HepG2 (cell line): ENCODE data around the gene TRAPPC4. TPM values are rescaled to one million over a fixed set of nuclear protein-coding genes. Genes with fewer than 3 reads are reported as not detected.
A peak's percentile ranks its signal among the peaks of the same experiment; 100 is the strongest.

Experiments
- FOXA3 ChIP-seq: IDR thresholded peaks from 2 replicates; pipeline ENCODE4 v1.6.1; 2016; ENCODE audit warnings: missing genetic modification reagents, missing compliant biosample characterization
- HDAC2 ChIP-seq: sonication (generic); formaldehyde crosslinking; IDR thresholded peaks from 2 replicates; pipeline ENCODE4 v1.4.0; 2020; ENCODE audit warnings: missing genetic modification reagents
- MBNL3 ChIP-seq: fragments of 250-450 bp; sonication (Bioruptor Pico); conservative IDR thresholded peaks from 2 replicates; pipeline ENCODE4 v1.8.0; 2022; ENCODE audit warnings: mild to moderate bottlenecking, inconsistent platforms
- MLLT10 ChIP-seq: sonication (generic); formaldehyde crosslinking; IDR thresholded peaks from 2 replicates; pipeline ENCODE4 v1.4.0; 2020; ENCODE audit warnings: missing genetic modification reagents
- SAP130 ChIP-seq: IDR thresholded peaks from 2 replicates; pipeline ENCODE4 v1.6.1; 2016; ENCODE audit warnings: low read depth
- TCF7 ChIP-seq: sonication (generic); IDR thresholded peaks from 2 replicates; pipeline ENCODE4 v1.6.1; 2016; ENCODE audit warnings: antibody characterized with exemption, low read depth
- THYN1 ChIP-seq: sonication (generic); formaldehyde crosslinking; IDR thresholded peaks from 2 replicates; pipeline ENCODE4 v1.8.1; 2023; ENCODE audit warnings: low read depth, mild to moderate bottlenecking, moderate library complexity, missing genetic modification reagents, borderline replicate concordance
- WIZ ChIP-seq: sonication (generic); formaldehyde crosslinking; IDR thresholded peaks from 2 replicates; pipeline ENCODE4 v1.5.1; 2020; ENCODE audit warnings: mild to moderate bottlenecking, missing genetic modification reagents
- YY1 ChIP-seq: IDR thresholded peaks from 2 replicates; pipeline ENCODE4 v1.6.1; 2011; ENCODE audit warnings: low read length, low read depth, moderate library complexity, mild to moderate bottlenecking; ENCODE audit not compliant: insufficient read depth, insufficient replicate concordance
- ZFP36 ChIP-seq: fragments of 150-350 bp; IDR thresholded peaks from 2 replicates; pipeline ENCODE4 v1.6.1; 2018; ENCODE audit warnings: borderline replicate concordance, low read length, low read depth; ENCODE audit not compliant: partially characterized antibody
- ZMYM2 ChIP-seq: sonication (generic); formaldehyde crosslinking; IDR thresholded peaks from 2 replicates; pipeline ENCODE4 v1.8.0; 2022; ENCODE audit warnings: mild to moderate bottlenecking, missing genetic modification reagents
- ZNF121 ChIP-seq: sonication (generic); formaldehyde crosslinking; IDR thresholded peaks from 2 replicates; pipeline ENCODE4 v1.5.0; 2020; ENCODE audit warnings: mild to moderate bottlenecking, missing genetic modification reagents
- ZNF234 ChIP-seq: sonication (generic); formaldehyde crosslinking; conservative IDR thresholded peaks from 2 replicates; pipeline ENCODE4 v1.5.1; 2020; ENCODE audit warnings: mild to moderate bottlenecking, missing genetic modification reagents
- ZNF251 ChIP-seq: sonication (generic); formaldehyde crosslinking; IDR thresholded peaks from 2 replicates; pipeline ENCODE4 v1.9.0; 2021; ENCODE audit warnings: mild to moderate bottlenecking, missing genetic modification reagents
- ZNF33A ChIP-seq: sonication (generic); formaldehyde crosslinking; IDR thresholded peaks from 2 replicates; pipeline ENCODE4 v1.5.1; 2020; ENCODE audit warnings: missing genetic modification reagents, mild to moderate bottlenecking, moderate library complexity, borderline replicate concordance
- ZNF549 ChIP-seq: sonication (generic); formaldehyde crosslinking; IDR thresholded peaks from 2 replicates; pipeline ENCODE4 v1.5.0; 2020; ENCODE audit warnings: missing genetic modification reagents
- ZNF761 ChIP-seq: sonication (generic); formaldehyde crosslinking; conservative IDR thresholded peaks from 2 replicates; pipeline ENCODE4 v1.4.0; 2020; ENCODE audit warnings: mild to moderate bottlenecking, missing genetic modification reagents
- polyA plus RNA-seq, 8 experiments: library from polyadenylated mRNA; depleted of rRNA in 3 of 8; stranded (reverse) in 7 of 8; unstranded in 1 of 8; fragments of >200 nt; fragmentation: Illumina TruSeq in 4 of 8; extraction: Trizol in 4 of 8; gene quantifications; 2 replicates each; pipeline versions ENCODE4 v1.2.1 to v1.2.3, GENCODE V29; 2011 to 2016; ENCODE audit warnings: low read depth in 4 of 8, missing spikeins in 1 of 8, mixed read lengths in 1 of 8; ENCODE audit not compliant: insufficient read depth in 1 of 8
- total RNA-seq, 5 experiments: library from RNA; depleted of rRNA; stranded (reverse); fragments of >200 nt; fragmentation: Illumina TruSeq; extraction: Trizol; gene quantifications; 2 replicates each; pipeline ENCODE4 v1.2.3, GENCODE V29; 2016; ENCODE audit warnings: low read depth in 1 of 5
- TF ChIP-seq, protein P1 (sequence below): sonication (generic); formaldehyde crosslinking; IDR thresholded peaks from 2 replicates; pipeline ENCODE4 v1.4.0; 2020; ENCODE audit warnings: mild to moderate bottlenecking, low read depth, missing genetic modification reagents
- TF ChIP-seq, protein P2 (sequence below): IDR thresholded peaks from 2 replicates; pipeline ENCODE4 v1.6.1; 2016; ENCODE audit warnings: low read depth
- TF ChIP-seq, protein P3 (sequence below): sonication (generic); formaldehyde crosslinking; IDR thresholded peaks from 2 replicates; pipeline ENCODE4 v1.8.0; 2022; ENCODE audit warnings: mild to moderate bottlenecking, missing genetic modification reagents, borderline replicate concordance
- TF ChIP-seq, protein P4 (sequence below): sonication (generic); formaldehyde crosslinking; IDR thresholded peaks from 2 replicates; pipeline ENCODE4 v1.5.0; 2020; ENCODE audit warnings: mild to moderate bottlenecking, missing genetic modification reagents

TRAPPC4 gene
- total and polyA plus RNA-seq, 2 of the 13 experiments (the other 11 are each of a cell fraction or from before 2014, with no cell fraction given): 97.4 to 140 TPM

DNA sequence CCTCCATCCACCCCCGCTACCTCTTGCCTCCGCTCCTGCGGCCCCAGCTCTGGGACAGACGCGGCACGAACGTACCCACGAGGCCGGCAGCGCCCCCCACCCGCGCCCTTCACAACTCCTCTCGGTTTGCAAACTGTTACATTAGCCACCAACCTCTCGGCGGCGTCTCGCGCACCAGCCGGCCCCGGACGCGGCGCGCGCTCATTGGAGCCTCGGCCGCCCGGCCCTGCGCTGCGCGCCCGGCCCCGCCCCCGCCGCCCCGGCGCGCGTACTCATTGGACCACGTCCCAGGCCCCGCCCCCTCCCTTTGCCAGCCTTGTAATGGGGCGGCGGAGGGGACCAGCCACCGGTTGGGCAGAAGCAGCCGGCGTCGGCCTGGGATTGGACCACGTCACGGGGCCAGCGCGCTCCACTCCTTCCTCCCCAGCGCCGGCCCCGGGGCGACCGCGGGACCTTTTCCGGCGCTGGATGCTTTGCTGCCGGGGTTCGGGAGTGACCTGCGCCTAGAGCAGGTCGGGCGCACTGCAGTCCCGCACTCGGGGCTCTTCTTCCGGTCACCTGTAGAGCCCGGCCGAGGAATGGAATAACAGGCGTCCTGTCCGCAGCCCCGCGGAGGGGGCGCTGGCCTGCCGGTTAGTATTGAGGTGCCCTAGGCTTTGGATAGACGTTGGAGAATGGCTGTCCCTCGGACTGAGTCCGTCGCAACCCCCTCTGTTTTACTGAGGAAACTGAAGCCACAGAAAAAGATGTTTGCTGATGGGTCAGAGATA, 38.6 kb downstream of the TRAPPC4 start, which contains the start of gene HYOU1 (continued):
- peak; percentile 16; the same call in 1 of the 2 replicates for TF ChIP-seq FOXA3 (CRISPR knock-in tag)
- TF ChIP-seq MLLT10: no peak
- TF ChIP-seq ZNF33A (CRISPR knock-in tag): no peak
- no peak for TF ChIP-seq ZNF549 (CRISPR knock-in tag)
- TF ChIP-seq WIZ (CRISPR knock-in tag): no peak
- TF ChIP-seq ZNF121 (CRISPR knock-in tag): no peak
- no peak for TF ChIP-seq MBNL3
- TF ChIP-seq SAP130 (CRISPR knock-in tag): peak; percentile 91
- TF ChIP-seq ZNF234: no peak
- TF ChIP-seq THYN1 (CRISPR knock-in tag): no peak
- TF ChIP-seq, protein P1, sequence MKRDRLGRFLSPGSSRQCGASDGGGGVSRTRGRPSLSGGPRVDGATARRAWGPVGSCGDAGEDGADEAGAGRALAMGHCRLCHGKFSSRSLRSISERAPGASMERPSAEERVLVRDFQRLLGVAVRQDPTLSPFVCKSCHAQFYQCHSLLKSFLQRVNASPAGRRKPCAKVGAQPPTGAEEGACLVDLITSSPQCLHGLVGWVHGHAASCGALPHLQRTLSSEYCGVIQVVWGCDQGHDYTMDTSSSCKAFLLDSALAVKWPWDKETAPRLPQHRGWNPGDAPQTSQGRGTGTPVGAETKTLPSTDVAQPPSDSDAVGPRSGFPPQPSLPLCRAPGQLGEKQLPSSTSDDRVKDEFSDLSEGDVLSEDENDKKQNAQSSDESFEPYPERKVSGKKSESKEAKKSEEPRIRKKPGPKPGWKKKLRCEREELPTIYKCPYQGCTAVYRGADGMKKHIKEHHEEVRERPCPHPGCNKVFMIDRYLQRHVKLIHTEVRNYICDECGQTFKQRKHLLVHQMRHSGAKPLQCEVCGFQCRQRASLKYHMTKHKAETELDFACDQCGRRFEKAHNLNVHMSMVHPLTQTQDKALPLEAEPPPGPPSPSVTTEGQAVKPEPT (CRISPR knock-in tag): no peak
- peak; percentile 82 for TF ChIP-seq HDAC2 (CRISPR knock-in tag)
- TF ChIP-seq YY1: peak; percentile 61
- TF ChIP-seq, protein P2, sequence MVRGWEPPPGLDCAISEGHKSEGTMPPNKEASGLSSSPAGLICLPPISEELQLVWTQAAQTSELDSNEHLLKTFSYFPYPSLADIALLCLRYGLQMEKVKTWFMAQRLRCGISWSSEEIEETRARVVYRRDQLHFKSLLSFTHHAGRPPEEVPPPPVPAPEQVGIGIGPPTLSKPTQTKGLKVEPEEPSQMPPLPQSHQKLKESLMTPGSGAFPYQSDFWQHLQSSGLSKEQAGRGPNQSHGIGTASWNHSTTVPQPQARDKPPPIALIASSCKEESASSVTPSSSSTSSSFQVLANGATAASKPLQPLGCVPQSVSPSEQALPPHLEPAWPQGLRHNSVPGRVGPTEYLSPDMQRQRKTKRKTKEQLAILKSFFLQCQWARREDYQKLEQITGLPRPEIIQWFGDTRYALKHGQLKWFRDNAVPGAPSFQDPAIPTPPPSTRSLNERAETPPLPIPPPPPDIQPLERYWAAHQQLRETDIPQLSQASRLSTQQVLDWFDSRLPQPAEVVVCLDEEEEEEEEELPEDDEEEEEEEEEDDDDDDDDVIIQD (CRISPR knock-in tag): no peak
- TF ChIP-seq ZNF251 (CRISPR knock-in tag): no peak
- TF ChIP-seq ZMYM2 (CRISPR knock-in tag): no peak
- TF ChIP-seq, protein P3, sequence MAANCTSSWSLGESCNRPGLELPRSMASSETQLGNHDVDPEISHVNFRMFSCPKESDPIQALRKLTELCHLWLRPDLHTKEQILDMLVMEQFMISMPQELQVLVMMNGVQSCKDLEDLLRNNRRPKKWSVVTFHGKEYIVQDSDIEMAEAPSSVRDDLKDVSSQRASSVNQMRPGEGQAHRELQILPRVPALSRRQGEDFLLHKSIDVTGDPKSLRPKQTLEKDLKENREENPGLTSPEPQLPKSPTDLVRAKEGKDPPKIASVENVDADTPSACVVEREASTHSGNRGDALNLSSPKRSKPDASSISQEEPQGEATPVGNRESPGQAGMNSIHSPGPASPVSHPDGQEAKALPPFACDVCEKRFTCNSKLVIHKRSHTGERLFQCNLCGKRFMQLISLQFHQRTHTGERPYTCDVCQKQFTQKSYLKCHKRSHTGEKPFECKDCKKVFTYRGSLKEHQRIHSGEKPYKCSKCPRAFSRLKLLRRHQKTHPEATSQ: no peak
- no peak for TF ChIP-seq TCF7
- TF ChIP-seq, protein P4, sequence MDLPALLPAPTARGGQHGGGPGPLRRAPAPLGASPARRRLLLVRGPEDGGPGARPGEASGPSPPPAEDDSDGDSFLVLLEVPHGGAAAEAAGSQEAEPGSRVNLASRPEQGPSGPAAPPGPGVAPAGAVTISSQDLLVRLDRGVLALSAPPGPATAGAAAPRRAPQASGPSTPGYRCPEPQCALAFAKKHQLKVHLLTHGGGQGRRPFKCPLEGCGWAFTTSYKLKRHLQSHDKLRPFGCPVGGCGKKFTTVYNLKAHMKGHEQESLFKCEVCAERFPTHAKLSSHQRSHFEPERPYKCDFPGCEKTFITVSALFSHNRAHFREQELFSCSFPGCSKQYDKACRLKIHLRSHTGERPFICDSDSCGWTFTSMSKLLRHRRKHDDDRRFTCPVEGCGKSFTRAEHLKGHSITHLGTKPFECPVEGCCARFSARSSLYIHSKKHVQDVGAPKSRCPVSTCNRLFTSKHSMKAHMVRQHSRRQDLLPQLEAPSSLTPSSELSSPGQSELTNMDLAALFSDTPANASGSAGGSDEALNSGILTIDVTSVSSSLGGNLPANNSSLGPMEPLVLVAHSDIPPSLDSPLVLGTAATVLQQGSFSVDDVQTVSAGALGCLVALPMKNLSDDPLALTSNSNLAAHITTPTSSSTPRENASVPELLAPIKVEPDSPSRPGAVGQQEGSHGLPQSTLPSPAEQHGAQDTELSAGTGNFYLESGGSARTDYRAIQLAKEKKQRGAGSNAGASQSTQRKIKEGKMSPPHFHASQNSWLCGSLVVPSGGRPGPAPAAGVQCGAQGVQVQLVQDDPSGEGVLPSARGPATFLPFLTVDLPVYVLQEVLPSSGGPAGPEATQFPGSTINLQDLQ (CRISPR knock-in tag): no peak
- no peak; the same call in 1 of the 2 replicates for TF ChIP-seq ZNF761
- no peak for TF ChIP-seq ZFP36
